HL-60 (cell line): ENCODE results near the gene NEDD4L.

Experiments
- CTCF ChIP-seq: IDR thresholded peaks from one replicate; pipeline ENCODE4 v1.5.1; 2011; ENCODE audit warnings: low read length, control low read depth, inconsistent platforms; ENCODE audit not compliant: insufficient read depth
- GABPA ChIP-seq: IDR thresholded peaks from 2 replicates; pipeline ENCODE4 v1.6.1; 2012; ENCODE audit warnings: low read depth
- POLR2AphosphoS5 ChIP-seq: IDR thresholded peaks from 2 replicates; pipeline ENCODE4 v1.6.1; 2012; ENCODE audit warnings: low read depth
- REST ChIP-seq: IDR thresholded peaks from 2 replicates; pipeline ENCODE4 v1.6.1; 2012; ENCODE audit warnings: low read depth; ENCODE audit not compliant: insufficient replicate concordance
- SPI1 ChIP-seq: IDR thresholded peaks from 2 replicates; pipeline ENCODE4 v1.6.1; 2012; ENCODE audit warnings: low read depth, mild to moderate bottlenecking, borderline replicate concordance

GRCh38 chr18:58426611-58427010 lies 382.6 kb downstream of the NEDD4L start:
- no peak for TF ChIP-seq CTCF
- TF ChIP-seq REST: no peak
- TF ChIP-seq POLR2AphosphoS5: no peak
- TF ChIP-seq SPI1: no peak
- no peak for TF ChIP-seq GABPA
